AML-193 (cell line): Measurements from ENCODE around the gene SYTL5.

Source experiments
- DNase-seq, 2 experiments: peaks; one replicate each; lab custom pipeline; 2025; lab: John Stamatoyannopoulos, UW

The SYTL5 gene

DNA sequence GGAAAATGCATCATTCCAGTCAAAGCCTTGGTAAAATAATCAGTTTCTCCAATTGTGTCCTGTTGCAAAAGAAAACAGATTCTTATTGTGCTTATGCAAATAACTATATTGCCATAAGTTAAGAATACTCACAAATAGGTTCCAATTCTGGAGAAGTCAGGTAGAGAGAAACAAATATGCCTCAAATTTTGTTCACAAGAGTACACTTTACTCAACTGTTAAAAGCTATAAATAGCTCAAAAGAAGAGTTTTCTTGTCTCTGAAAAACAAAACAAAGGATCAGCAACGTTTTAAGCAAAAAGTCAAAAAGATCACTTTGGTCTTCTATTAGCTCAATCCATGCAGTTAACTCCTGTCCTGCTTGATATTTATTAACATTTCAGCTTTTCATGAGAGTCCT, 21.9 kb downstream of the SYTL5 start:
- no peak for DNase-seq

DNA sequence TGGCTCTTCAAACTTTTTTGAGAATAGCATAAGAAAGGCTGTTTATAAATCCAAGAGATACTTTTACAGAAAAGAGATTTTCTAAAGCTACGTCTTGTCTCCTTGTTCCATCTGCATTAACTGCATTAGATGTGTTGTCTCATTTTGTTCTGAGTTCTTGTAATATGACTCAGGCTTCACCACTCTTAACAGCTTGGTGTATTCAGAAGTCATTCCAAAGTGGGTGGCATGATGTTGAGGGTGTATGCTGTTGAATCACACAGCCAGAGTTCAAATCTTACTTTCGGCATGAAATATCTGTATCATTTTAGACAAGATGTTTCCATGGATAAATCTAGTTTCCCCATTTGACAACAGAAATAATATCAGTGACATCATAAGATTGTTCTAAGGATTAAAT, 30.1 kb downstream of the SYTL5 start:
- DNase-seq = no peak

DNA sequence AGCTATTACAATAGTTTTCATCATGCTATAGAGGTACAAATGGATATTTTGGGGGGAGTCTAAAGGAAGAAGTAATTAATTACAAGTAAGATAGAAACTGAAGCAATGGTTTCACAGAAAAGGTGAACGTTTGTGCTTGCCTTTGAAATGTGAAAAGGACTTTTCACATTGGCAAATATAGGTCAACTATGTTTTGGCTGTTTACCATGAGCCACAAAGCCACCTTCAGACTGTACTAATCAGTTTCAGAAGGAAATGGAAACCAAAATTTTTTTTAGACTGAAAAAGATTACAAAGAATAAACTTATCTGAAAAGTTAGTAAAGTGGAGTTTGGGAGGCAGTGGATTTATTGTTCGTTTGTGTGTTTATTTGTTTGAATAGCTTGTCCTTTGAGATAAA, 32.1 kb downstream of the SYTL5 start:
- no peak for DNase-seq

DNA sequence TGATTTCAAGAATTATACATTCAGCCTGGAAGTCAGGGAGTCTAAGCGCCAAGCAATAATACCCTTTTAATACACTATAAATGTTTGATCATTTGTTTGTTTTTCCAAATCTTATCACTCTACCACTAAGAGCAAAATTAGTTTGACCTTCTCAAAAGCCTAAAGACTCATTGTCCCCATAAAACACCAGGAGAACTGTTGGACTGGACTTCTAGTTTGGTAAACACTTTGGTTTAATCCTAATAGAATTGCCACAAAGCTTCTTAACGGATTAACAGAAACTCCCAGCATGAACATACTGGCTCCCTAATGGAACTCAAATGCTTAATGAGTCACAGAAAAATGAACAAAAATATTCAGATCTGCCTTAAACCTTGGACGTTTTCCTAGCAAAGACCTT, 34.9 kb downstream of the SYTL5 start:
- no peak for DNase-seq

DNA sequence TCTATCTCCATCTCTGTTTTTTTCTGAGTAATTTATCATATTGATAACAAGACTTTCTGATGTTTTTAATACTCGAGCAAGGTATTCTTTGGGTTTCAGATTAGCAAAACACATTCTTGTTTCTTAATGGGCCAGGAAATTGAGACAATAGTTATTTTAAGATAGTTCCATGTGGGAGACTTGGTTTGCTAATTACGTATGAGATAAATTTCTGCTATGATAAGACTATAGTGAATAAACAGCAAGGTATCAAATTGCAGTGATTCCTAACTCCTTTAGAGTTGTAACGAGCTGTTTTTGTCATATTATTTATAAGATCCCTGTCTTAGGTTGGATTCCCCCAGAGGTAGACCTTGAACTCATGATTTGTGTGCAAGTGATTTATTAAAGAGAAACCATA, 38.3 kb downstream of the SYTL5 start:
- DNase-seq = no peak

DNA sequence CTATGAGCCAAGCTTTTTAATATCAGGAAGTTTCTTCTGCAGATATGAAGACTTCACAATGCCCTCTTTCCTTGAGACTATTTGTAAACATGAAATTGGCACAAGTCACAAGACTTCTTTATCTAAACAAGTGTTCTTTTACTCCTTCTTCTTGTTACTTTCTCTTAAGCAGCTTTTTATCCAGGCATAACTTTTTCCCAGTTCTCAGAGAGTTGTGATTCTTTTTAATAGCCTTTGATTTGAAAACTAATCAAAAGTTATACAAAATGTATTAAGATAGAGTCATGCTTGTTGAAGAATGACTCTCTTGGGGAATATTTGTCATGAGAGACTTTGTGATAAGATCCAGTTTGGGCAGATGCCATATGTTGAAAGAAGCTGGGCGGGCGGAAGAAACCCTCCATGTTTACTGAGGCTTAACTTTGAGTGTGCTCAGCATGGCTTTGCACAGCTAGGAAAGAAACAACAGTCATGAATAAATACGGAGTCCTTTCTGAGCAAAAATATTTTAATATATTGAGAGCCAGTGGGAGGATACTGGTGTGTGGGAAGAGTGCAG, 39.3 kb downstream of the SYTL5 start:
- no peak for DNase-seq

DNA sequence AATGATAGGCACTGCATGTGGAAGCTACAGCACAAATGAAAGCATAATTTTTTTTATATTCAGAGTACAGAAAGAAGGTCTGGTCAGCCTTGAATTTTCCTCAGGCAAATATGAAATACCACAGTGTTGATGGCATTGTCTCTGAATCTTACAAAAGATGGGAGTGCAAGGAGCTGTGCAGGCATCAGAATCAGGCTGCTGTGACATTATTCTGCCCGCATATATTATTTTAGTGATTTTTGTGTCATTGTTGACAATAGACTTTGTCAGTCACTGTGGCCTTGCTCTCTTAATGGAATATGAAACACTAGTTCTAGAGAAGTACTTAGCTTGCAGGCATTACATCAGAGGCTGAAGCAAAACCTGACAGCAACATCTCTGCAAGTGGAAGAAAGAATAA, 42.5 kb downstream of the SYTL5 start:
- DNase-seq = no peak

DNA sequence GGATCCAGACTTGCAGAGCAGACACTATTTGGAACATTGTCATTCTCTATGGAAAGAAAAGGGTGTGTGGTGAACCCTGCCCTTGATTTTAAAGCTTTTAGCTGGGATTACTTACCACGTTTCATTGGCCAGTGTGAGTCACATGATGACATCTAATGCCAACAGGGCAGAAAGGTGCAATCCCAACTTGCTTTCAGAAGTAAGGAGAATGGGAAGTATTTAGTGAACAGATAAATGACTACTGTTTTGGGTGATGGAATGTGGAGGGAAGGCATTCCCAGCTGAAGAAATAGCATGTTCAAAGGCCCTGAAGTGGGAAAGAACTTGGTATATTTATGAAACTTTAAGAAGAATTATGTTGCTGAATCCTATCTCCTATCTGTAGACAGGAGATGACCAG, 44.5 kb downstream of the SYTL5 start:
- no peak for DNase-seq

DNA sequence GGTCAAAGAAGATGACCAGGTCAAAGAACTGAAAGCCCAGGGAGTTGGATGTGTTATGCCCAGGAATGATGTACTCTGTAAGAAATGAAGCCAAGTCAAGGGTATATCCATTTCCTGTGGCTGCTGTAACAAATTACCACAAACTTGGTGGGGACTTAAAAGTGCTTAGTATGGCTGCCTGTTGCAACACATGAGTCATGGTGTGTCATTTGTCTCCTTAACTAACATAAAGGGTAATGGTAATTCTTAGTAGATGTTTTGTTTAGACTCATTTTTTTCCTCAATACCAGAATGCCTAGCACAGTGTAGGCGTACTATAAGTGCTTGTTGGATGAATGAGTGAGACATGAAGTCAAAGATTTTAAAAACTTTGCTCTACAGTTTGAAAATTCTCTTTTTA, 45.7 kb downstream of the SYTL5 start:
- no peak for DNase-seq

DNA sequence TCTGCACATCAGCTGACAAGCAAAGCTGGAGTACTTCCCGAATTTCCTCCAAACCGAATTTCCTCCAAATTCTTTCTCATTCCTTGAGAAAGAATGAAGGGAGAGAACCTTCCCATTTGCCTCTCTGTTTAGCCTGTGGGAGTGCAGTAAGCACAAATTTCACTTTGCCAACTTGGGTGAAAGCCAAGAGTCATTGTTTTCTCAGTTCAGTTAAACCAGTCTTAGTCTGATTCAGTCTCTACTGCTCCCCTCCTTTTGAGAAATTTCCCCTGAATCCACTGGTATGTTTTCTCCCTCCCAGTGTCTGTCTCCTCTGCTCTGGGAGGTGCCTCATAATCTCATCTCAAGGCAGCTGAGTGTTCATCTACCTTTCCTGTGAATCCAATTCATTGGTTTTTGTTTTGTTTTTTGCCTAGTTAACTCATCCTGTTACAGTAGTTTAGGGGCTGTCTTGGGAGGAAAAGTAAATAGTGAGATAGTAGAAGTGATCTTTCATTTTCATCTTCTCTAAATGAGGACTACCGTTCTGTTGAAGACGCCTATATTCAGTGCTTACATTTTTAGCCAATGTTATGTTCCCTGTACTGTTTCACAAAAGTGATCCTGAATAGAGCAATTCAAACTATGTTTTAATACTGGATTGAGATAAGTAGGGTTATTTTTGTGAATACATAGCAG, 49.0 kb downstream of the SYTL5 start:
- DNase-seq = no peak

DNA sequence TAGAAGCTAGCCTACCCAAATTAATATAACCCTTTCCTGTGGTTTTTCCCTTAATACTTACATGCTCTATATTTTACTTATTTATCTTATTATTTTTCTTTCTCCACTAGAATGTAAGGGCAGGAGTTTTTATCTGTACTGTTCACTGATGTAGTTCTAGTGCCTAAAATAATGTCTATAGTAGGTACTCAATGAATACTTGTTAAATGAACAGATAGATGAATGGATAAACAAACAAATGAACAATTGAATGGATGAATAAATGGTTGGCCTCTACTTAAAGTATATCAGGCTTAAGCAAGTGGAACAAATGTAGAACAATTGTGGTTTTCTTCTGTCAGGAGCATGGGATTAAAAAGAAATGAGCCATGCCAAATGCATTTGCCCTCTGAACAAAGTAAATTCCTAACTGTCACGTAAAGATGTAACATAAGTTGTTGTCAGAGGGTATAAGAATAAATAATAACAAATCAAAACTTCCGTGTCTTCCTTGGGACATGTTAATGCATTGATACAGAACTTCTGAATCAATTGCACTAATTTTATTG, 54.1 kb downstream of the SYTL5 start:
- DNase-seq = no peak

DNA sequence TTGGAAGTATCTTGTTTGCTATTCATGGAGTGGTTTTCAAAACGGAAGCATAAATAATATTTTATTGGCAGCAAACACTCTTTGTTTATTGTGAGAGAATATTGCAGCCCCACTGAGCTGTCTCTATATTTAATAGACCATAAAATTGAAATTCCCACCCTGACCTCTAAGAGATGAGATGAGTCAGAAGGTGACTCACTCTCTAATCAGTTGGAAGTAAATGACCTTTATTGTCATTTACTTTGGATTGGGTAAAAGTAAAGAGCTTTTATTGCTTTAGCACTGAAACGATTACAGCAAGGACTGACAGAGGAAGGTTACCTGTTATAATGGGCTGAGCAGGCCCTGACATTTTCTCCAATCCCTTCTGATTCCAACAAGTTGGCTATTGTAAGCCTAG, 55.0 kb downstream of the SYTL5 start:
- DNase-seq = no peak

DNA sequence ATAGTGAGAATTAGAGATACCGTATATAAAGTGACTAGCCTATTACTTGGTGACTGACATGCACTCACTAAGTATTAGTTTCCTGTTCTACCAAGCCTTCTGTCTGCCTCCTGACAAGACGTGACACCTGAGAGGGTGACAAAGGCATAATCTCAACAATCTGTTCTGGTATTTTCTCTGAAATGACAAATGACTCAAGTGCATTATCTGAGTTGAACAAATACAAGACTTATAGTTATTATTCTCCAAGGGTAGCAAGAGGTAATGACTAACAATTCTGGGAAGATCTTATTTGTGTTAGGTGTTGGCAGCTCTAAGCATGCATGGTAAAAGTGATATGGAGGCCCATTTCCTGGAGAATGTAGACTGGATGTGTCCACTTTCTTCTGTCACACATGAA, 60.6 kb downstream of the SYTL5 start:
- DNase-seq = no peak

DNA sequence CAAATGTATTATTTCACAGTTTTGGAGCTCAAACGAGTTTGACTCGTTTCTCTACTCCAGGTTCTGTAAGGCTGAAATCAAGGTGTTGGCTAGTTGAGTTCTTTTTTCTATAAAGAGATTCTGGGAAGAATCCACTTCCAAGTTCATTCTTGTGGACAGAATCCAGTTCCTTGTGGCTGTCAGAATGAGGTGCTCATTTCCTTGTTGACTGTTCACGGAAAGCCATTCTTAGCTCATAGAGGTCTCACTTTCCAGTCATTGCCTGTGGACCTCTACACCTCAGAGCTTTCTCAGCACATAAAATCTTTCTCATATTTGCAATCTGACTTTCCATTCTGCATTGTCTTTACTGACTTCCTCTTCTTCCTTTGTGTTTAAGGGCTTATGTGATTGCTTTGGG, 62.9 kb downstream of the SYTL5 start:
- DNase-seq = no peak

DNA sequence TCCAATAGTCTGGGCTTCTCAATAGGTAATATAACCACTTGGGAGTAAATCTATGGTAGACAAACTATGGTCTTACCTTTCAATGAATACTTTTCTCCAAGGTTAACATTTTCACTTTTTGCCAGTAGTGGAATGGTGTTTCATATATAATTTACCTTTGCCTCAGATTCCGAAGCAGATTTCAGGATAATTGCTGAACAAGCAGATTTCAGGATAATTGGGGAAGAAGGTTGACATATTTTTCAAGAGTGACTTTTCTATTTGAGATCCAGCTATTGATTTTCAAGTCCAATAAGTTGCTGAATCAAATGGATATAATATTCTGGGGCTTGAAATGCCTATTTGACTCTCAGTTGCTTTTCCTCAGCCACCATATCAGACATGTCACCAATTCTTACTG, 63.6 kb downstream of the SYTL5 start:
- DNase-seq = no peak

DNA sequence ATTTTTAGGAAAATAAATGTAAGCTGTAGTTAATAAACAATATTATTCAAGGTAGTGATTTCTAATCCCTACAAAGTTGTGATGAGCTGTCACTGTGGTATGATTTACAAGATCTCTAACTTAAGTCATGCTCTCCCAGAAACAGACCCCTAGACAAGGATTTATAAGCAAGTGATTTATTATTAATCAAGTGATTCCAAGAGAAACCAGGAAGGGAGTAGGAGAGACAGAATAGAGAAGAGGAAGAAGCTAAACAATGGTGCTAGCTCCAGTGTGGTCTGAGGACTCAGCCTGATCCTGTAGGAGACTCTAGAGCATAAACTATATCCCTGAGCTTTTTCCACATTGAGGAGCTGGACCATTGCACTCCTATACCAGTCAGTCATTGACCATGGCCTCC, 73.1 kb downstream of the SYTL5 start:
- DNase-seq = no peak

DNA sequence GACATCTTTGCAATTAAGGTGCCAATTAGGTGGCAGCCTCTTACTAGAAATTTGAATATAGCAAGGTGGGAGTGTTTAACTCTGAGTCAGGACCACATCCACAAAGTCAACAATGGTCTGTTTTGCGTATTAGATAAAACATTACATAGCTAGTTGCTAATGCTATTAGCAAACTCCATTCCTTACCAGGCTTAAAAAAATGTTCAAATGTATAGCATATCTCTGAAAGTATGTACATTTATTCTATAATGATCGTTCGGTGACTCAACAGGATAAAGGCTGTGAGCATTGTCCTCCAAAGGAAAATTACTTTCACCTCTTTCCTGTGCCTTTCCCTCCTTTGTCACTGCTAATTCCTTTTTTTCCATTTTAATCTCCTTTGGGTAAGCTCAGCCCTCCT, 74.5 kb downstream of the SYTL5 start:
- no peak for DNase-seq

DNA sequence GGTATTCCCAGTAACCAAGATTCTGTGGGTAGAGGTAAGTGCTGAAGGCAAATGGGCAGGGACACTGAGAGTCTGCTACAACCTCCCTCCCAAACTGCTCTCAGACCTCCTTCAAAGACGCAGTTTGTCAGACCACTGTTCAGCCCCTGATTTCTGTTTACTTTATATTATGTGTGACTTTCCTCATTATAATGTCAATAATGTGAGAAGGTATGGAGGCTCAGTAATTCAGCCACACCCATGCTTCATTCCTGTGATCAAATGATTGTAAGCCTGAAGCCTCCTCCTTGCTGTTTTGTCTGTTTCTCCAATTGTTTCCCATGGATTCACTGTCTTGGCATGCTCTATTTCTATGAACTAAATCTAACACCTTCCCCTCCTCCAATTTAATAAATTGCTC, 75.6 kb downstream of the SYTL5 start:
- no peak for DNase-seq

DNA sequence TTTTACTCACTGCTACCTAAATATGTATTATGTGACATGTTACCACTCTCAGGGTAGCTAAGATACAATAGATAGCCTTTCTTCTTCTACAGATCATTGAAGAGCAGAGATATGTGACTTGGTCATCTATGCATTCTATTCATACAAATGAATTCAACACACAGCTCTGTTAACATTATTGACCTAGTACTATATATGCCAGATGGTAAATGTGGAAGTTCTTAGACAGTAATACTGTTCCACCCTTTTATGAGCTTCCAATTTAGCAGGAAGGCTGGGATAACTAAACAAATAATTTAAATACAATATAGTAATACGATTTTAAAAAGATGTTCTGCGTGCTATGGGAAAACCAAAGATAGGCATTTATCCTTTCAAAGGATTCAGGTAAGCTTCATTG, 76.0 kb downstream of the SYTL5 start:
- no peak for DNase-seq

DNA sequence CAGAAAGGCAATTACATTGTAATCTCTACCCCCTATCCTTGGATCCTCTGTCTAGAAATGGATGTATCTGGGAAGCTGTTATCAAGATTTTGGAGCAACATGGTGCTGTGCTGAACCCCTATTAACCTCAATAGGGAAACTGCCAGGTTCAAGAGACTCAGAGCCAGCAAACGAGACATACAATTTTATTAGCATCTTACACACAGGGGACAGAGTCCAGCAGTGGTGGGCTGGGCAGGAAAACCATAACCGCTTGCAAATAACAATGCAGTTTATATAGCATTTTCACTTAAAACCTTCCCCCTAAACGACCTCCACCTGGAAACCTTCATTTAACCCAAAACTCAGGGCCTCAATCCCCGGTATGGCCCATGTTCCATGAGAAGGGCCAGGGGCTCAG, 79.5 kb downstream of the SYTL5 start:
- no peak for DNase-seq

DNA sequence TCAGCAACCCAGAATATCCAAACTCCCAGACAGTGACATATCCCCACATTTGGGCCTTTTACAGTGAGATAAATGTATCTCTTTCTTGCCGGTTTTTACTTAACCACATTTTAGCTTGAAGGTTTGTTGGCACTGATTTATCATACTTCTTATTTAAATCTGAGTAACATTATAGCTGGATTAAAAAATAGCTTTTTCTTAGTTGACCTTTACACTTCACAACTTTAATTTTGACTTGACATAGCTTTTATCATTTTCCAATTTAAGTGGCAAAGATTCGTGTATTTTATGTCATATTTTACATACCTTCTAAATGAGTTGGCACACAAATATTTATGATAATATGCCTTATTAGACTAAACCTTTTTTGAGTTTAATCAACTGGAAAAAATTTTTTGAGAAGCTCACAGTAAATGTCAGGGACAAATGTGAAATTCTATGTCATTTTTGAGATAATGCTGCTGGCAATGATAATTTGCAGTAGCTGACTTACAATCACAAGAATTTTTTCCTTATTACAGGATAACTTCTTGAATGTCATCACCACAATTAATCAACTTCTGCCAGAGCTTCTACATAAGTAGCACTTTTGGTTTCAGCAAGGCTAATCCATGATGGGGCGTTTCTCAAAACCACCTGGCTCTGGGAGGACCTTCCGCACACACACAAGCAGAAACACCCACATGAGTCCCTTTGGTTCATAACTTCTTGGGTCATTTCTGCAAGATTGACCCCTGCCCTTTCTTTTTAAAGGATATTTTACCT, 80.3 kb downstream of the SYTL5 start:
- DNase-seq = no peak

DNA sequence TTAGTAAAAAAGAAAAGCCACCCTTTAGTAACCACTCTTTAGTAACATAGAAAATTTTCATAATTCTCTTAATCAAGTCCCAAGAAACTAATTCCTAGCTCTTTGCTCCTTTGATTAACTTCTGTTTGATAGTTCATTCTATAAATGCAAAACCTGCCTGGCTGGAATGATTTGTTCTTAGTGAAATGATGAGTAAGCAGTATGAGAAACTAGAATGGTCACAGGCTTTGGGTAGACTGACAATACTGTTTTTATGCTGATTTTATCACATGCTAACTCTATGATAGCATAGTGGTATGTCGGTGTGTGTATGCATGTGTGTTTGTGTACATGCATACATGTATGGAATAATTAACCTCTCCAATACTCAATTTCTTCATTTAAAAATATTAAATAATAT, 81.2 kb downstream of the SYTL5 start:
- no peak for DNase-seq
